Caco-2 (cell line): ENCODE data around the gene BTN1A1. TPM values are rescaled to one million over a fixed set of nuclear protein-coding genes. Genes with fewer than 3 reads are reported as not detected.
A peak's percentile ranks its signal among the peaks of the same experiment; 100 is the strongest.

Experiments used
- BruUV-seq: library from RNA; stranded (reverse); fragments of 400-500 nt; replicated peaks from 2 replicates; lab custom pipeline; 2021; lab: Mats Ljungman, UMichigan
- CTCF ChIA-PET: fragments of 300-600 bp; sonication (Branson Sonifier 250); formaldehyde crosslinking; loops from one replicate; lab custom pipeline; 2022; ENCODE audit warnings: antibody characterized with exemption; lab: Charles Lee
- POLR2A ChIA-PET: fragments of 300-600 bp; sonication (Branson Sonifier 250); formaldehyde crosslinking; loops from one replicate; lab custom pipeline; 2022; ENCODE audit warnings: antibody characterized with exemption; lab: Charles Lee
- DNase-seq, 2 experiments: peaks; one replicate each; pipeline versions ENCODE4 v3.0.0 to v3.0.0-alpha.2; 2020 to 2022
- H3K27me3 ChIP-seq: replicated peaks from 2 replicates; pipeline ENCODE4 v1.6.0; 2011; ENCODE audit warnings: low read length; ENCODE audit not compliant: control insufficient read depth, insufficient read depth
- H3K36me3 ChIP-seq: 2 replicates; pipeline ENCODE4 v1.5.1; 2011; ENCODE audit warnings: low read length; ENCODE audit not compliant: control insufficient read depth, insufficient read depth
- H3K4me1 ChIP-seq: fragments of 250-450 bp; sonication (Bioruptor Pico); 2 replicates; pipeline ENCODE4 v1.5.1; 2020; ENCODE audit warnings: mild to moderate bottlenecking
- H3K4me3 ChIP-seq: 2 replicates; pipeline ENCODE4 v1.5.1; 2011; ENCODE audit warnings: low read depth, mild to moderate bottlenecking, control low read depth, low read length
- H3K9me3 ChIP-seq: fragments of 250-450 bp; sonication (Bioruptor Pico); 2 replicates; pipeline ENCODE4 v1.5.1; 2020; ENCODE audit warnings: mild to moderate bottlenecking, moderate library complexity
- H3K27ac Mint-ChIP-seq: one replicate; pipeline ENCODE4 v1.8.0; 2022; ENCODE audit warnings: mixed read lengths; ENCODE audit not compliant: unreplicated experiment
- H3K27me3 Mint-ChIP-seq: one replicate; pipeline ENCODE4 v1.8.0; 2022; ENCODE audit warnings: mixed read lengths; ENCODE audit not compliant: insufficient read depth, unreplicated experiment
- H3K36me3 Mint-ChIP-seq: one replicate; pipeline ENCODE4 v1.8.0; 2022; ENCODE audit warnings: mild to moderate bottlenecking, mixed read lengths; ENCODE audit not compliant: insufficient read depth, unreplicated experiment
- H3K4me1 Mint-ChIP-seq: one replicate; pipeline ENCODE4 v1.8.0; 2022; ENCODE audit warnings: low read depth, mixed read lengths; ENCODE audit not compliant: unreplicated experiment
- H3K4me3 Mint-ChIP-seq: one replicate; pipeline ENCODE4 v1.8.0; 2022; ENCODE audit warnings: mild to moderate bottlenecking, moderate library complexity, mixed read lengths; ENCODE audit not compliant: unreplicated experiment
- H3K9me3 Mint-ChIP-seq: one replicate; pipeline ENCODE4 v1.8.0; 2022; ENCODE audit warnings: mixed read lengths; ENCODE audit not compliant: unreplicated experiment
- intact Hi-C: fragments of 100-400 bp; cut with micrococcal nuclease; formaldehyde crosslinking; loops from one replicate; pipeline ENCODE4 v1.10.0; 2022; ENCODE audit not compliant: unreplicated experiment
- total RNA-seq: library from RNA; stranded (reverse); gene quantifications from 2 replicates; pipeline ENCODE4 v1.2.3, GENCODE V29; 2022
- TF ChIP-seq, protein P1 (sequence below), 2 experiments: fragments of 200-600 bp in 1 of 2; IDR thresholded peaks; 1 replicate in 1 of 2; 2 replicates in 1 of 2; pipeline versions ENCODE4 v1.5.1 to v1.8.0; 2011 to 2022; ENCODE audit warnings: antibody characterized with exemption in 1 of 2, control low read depth in 1 of 2, inconsistent platforms in 1 of 2, low read depth in 1 of 2, low read length in 1 of 2, mild to moderate bottlenecking in 1 of 2, moderate library complexity in 1 of 2; ENCODE audit not compliant: insufficient read depth in 1 of 2, severe bottlenecking in 1 of 2, unreplicated experiment in 1 of 2

BTN1A1 gene
- total RNA-seq, 1 experiment from 2014 or later = 7.3 TPM

GRCh38 chr6:26455357-26455970 is 44.6 kb upstream of the BTN1A1 start:
- H3K36me3 ChIP-seq = peaks cover 1% of the 10 kb centered on the region; the same call in 1 of the 2 replicates
- Mint-ChIP-seq H3K4me1 (peaks cover 6% of the 10 kb centered on the region), H3K9me3 (no peaks in the 10 kb centered on the region), H3K4me3 (no peak overlapping the region), H3K36me3 (peaks cover 13% of the 10 kb centered on the region), H3K27ac (no peak overlapping the region), H3K27me3 (no peaks in the 10 kb centered on the region)
- no peaks in the 10 kb centered on the region for H3K9me3 ChIP-seq
- no peak overlapping the region for H3K4me3 ChIP-seq
- TF ChIP-seq, protein P1, sequence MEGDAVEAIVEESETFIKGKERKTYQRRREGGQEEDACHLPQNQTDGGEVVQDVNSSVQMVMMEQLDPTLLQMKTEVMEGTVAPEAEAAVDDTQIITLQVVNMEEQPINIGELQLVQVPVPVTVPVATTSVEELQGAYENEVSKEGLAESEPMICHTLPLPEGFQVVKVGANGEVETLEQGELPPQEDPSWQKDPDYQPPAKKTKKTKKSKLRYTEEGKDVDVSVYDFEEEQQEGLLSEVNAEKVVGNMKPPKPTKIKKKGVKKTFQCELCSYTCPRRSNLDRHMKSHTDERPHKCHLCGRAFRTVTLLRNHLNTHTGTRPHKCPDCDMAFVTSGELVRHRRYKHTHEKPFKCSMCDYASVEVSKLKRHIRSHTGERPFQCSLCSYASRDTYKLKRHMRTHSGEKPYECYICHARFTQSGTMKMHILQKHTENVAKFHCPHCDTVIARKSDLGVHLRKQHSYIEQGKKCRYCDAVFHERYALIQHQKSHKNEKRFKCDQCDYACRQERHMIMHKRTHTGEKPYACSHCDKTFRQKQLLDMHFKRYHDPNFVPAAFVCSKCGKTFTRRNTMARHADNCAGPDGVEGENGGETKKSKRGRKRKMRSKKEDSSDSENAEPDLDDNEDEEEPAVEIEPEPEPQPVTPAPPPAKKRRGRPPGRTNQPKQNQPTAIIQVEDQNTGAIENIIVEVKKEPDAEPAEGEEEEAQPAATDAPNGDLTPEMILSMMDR (IDR thresholded peaks at IDR 0.05; ENCODE audit: insufficient read depth in 1 of 2, low read depth in 1 of 2, low read length in 1 of 2, severe bottlenecking in 1 of 2, unreplicated experiment in 1 of 2) = no peak
- H3K4me1 ChIP-seq = peaks cover 5% of the 10 kb centered on the region
- intact Hi-C loops = no loop called here
- no peaks in the 10 kb centered on the region for H3K27me3 ChIP-seq
- CTCF ChIA-PET = no interaction called here
- DNase-seq = no peak
- BruUV-seq = no TSS peak
- POLR2A ChIA-PET = no interaction called here

- Mint-ChIP-seq H3K36me3 (peaks cover 25% of the 10 kb centered on the region), H3K9me3 (no peaks in the 10 kb centered on the region), H3K27me3 (no peaks in the 10 kb centered on the region), H3K4me1 (peaks cover 6% of the 10 kb centered on the region), H3K27ac (peak overlapping the region; percentile 98), H3K4me3 (peak overlapping the region; percentile 92)
- no peak for DNase-seq
- Histone ChIP-seq H3K4me1 (peaks cover 5% of the 10 kb centered on the region), H3K9me3 (no peaks in the 10 kb centered on the region), H3K4me3 (peak overlapping the region; percentile 21; the same call in 1 of the 2 replicates), H3K36me3 (peaks cover 1% of the 10 kb centered on the region; the same call in 1 of the 2 replicates), H3K27me3 (no peaks in the 10 kb centered on the region)
- TF ChIP-seq, protein P1 (IDR thresholded peaks at IDR 0.05; ENCODE audit: insufficient read depth in 1 of 2, low read depth in 1 of 2, low read length in 1 of 2, severe bottlenecking in 1 of 2, unreplicated experiment in 1 of 2) = no peak
- intact Hi-C loops = no loop called here
- no TSS peak for BruUV-seq
- CTCF ChIA-PET = no interaction called here
- POLR2A ChIA-PET = no interaction called here
These were observed 42.8 kb upstream of the BTN1A1 start for GRCh38 chr6:26457264-26457805.

DNA sequence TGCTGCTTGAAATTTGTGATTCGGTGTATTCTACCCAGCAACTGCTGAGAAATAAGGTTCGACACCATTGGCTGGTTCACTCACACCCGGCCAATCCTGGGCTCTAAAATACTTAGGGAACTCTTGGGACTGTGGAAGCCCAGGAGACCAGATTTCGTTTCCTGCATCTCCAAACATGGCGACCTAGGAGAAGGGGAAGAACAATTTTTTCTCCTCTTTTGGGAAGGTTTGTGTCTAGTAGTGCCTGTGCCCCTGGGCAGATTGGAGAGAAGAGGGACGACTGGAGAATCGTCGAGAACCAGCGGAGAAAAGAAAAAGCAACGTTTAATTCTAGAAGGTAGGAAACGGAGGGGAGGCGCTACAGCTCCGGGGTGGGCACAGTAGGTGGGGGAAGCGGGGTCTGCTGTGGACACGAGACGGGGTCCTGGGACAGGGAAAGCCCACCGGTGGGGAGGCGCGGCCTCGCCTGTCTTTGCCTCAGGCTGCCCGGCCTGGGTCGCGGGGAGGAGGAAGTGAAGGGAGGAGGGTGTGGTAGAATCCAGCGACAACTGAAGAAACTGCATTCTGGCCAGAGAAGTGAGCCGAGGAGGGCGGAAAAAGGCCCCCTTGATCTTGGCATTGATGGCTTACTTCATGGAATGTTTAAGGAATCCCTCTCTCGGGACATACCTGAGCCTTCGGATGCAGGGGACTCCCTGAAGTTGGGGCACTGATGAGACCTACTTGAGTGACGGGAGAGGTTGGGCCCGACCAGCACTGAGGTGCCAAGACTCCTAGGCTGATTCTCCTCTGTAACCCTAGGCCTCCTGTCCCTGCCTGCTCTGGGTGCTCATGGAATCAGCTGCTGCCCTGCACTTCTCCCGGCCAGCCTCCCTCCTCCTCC is 42.1 kb upstream of the BTN1A1 start, which contains the start of gene BTN2A1:
BTN2A1 (plus strand) TSS at position 150 of the 883 bp plus-strand sequence; CDS start at position 832, 682 bp downstream.
- peak within 1 kb of the TSS; percentile 84 for H3K4me3 ChIP-seq
- peak within 1 kb of the TSS; percentile 98 for H3K27ac Mint-ChIP-seq
- peak within 1 kb of the TSS; percentile 92 for H3K4me3 Mint-ChIP-seq
- peaks cover 5% of the 10 kb centered on the region for H3K4me1 ChIP-seq
- ChIA-PET POLR2A (no interaction called here), CTCF (no interaction called here)
- H3K36me3 ChIP-seq = peaks cover 1% of the 10 kb centered on the region; the same call in 1 of the 2 replicates
- peaks cover 6% of the 10 kb centered on the region for H3K4me1 Mint-ChIP-seq
- H3K27me3 Mint-ChIP-seq = no peaks in the 10 kb centered on the region
- H3K27me3 ChIP-seq = no peaks in the 10 kb centered on the region
- TF ChIP-seq, protein P1 (IDR thresholded peaks at IDR 0.05; ENCODE audit: insufficient read depth in 1 of 2, low read depth in 1 of 2, low read length in 1 of 2, severe bottlenecking in 1 of 2, unreplicated experiment in 1 of 2) = no peak
- no peaks in the 10 kb centered on the region for H3K9me3 ChIP-seq
- peak; percentile 81 to 82 for DNase-seq
- no peaks in the 10 kb centered on the region for H3K9me3 Mint-ChIP-seq
- TSS peak; percentile 41 for BruUV-seq
- H3K36me3 Mint-ChIP-seq = peaks cover 29% of the 10 kb centered on the region
- intact Hi-C loops = no loop called here
